ENCODE results near the gene DLG2.

The DLG2 gene

GRCh38 chr11:83922953-83923352 is 1704.2 kb downstream of the DLG2 start:
- TF ChIP-seq CTCF (IDR thresholded peaks at IDR 0.05; ENCODE audit: low read depth, low read length): no peak
- DNase-seq (ENCODE audit: extremely low read depth, low read depth): no peak

GRCh38 chr11:83922318-83922717 is 1704.8 kb downstream of the DLG2 start:
- no peak for TF ChIP-seq CTCF (IDR thresholded peaks at IDR 0.05; ENCODE audit: low read depth, low read length)
- DNase-seq (ENCODE audit: extremely low read depth, low read depth): no peak

GRCh38 chr11:83921447-83922192 is 1705.5 kb downstream of the DLG2 start:
- TF ChIP-seq CTCF (IDR thresholded peaks at IDR 0.05; ENCODE audit: low read depth, low read length): no peak
- DNase-seq (ENCODE audit: extremely low read depth, low read depth): no peak

- no peak for DNase-seq (ENCODE audit: extremely low read depth, low read depth)
- no peak for TF ChIP-seq CTCF (IDR thresholded peaks at IDR 0.05; ENCODE audit: low read depth, low read length)
Measured at GRCh38 chr11:83918476-83918875, 1708.7 kb downstream of the DLG2 start.

DNA sequence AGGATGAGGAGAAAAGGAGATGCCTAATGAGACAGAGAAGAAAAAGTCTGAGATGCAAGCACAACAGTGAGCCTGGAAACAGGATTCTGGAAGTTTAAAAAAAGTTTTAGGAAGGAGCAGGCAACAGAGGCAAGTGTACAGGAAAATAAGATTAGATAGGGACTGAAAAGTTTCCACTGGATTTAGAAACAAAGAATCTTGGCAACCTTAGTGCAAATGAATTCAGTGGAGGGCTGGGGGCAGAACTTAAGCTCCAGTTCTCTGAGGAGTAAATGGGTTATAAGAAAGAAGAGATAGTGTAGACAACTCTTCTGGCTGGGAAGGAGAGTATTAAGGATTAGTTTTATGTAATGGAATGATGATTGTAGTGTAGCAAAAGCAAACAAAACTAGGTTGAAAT is 1712.1 kb downstream of the DLG2 start:
- DNase-seq (ENCODE audit: extremely low read depth, low read depth): no peak
- TF ChIP-seq CTCF (IDR thresholded peaks at IDR 0.05; ENCODE audit: low read depth, low read length): no peak

DNA sequence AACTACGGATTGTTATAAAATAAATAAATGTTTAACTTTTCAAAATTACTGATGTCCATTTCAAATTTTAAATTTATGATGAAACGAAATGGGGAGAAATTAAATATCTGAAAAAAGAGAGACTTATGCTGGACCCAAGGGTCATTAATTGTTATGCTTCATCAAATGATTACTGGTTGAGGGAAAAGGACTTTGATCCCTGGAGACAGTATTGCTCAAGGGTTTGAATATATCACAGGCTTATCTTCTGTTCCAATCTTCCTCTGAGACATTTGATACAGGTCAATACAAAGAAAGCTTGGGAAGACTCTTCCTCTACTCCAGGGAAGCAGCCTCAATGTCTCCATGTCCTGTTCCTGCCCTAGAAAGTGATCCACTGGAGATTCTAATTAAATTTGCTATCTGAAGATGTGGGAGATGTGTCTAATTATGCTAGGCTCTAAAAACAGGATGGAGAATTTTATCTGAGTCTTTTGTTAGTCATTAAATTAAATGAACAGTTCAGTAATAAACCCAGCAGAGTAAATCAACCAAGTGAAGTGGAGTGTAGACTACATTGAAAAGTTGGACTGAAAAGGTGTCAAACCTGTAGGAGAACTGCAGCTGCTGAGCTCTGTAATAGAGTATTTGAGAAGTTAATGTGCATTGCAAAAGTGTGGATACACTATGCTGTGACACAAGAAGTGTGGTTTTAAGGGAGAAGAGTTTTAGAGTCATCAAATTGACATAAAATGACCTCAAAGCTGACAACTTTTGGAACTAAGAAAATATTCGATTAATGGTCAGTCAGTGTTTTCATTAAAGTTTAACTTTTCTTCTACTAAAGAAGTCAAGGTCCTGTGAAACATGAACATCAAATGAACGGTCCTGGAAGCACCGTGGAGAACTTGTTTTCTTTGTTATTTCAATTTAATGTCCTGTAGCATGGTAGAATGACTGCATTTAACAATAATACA is 1717.3 kb downstream of the DLG2 start:
- no peak for TF ChIP-seq CTCF (IDR thresholded peaks at IDR 0.05; ENCODE audit: low read depth, low read length)
- no peak for DNase-seq (ENCODE audit: extremely low read depth, low read depth)

DNA sequence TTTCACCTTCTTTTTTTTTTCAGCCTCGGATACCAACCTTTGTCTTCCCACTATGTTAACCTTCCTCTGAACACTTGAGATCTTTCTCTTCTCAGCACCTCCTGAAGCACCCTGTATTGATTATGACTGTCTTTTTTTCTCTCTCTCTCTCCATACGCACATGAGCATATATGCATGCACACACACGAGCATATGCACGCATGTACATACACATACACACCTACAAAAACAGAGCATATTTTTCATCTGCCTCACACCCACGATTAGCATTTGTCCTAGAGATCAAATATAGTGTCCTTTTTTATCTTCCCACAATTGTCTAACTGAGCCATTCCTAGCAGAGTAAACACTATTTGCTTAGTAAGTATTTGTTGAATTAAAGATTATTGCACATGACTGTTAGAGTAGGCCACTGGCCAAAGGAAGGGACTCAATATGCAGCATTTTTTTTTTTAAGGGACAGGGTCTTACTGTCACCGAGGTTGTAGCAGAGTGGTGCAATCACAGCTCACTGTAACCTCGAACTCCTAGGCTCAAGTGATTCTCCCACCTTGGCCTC is 1718.8 kb downstream of the DLG2 start:
- DNase-seq (ENCODE audit: extremely low read depth, low read depth): no peak
- no peak for TF ChIP-seq CTCF (IDR thresholded peaks at IDR 0.05; ENCODE audit: low read depth, low read length)
